ENCODE results near the gene SNX5. TPM values are rescaled to one million over a fixed set of nuclear protein-coding genes. Genes with fewer than 3 reads are reported as not detected.

The SNX5 gene
- total RNA-seq, 2 experiments from 2014 or later = 58.3 to 60.3 TPM

DNA sequence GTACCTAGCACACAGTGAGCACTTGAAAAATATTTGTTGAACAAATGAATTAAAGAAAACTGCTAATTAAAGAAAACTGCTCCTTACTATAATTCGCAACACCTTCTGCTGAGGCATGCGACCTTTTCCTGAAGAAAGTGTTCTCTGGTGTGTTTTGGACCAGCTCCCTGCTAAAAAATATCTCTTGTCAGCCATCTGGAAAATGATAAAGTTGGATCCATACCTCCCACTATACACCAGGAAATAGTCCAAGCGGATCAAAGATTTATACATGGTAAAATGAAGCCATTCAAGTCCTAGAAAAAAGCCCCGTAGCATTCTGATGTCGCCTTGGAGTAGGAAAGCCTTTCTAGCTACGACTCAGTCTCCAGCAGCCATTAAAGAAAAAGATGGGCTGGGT lies 45.8 kb upstream of the SNX5 start:
- no peaks in the 10 kb centered on the region for H3K36me3 Mint-ChIP-seq (ENCODE audit: low read depth)
- Histone ChIP-seq H3K36me3 (ENCODE audit: insufficient read depth, low read length) (no peaks in the 10 kb centered on the region), H3K9me3 (ENCODE audit: control insufficient read depth in 1 of 2, insufficient read depth in 1 of 2, low read length in 2 of 2) (no peaks in the 10 kb centered on the region), H3K27ac (ENCODE audit: low read depth in 1 of 2, low read length in 2 of 2) (no peak overlapping the region), H3K4me3 (ENCODE audit: low read length) (no peak overlapping the region), H3K4me1 (ENCODE audit: insufficient read depth, low read length) (no peaks in the 10 kb centered on the region), H3K27me3 (ENCODE audit: control insufficient read depth in 1 of 2, insufficient read depth in 2 of 2, low read length in 2 of 2) (no peaks in the 10 kb centered on the region)
- H3K4me3 Mint-ChIP-seq = no peak overlapping the region
- TF ChIP-seq, protein P1, sequence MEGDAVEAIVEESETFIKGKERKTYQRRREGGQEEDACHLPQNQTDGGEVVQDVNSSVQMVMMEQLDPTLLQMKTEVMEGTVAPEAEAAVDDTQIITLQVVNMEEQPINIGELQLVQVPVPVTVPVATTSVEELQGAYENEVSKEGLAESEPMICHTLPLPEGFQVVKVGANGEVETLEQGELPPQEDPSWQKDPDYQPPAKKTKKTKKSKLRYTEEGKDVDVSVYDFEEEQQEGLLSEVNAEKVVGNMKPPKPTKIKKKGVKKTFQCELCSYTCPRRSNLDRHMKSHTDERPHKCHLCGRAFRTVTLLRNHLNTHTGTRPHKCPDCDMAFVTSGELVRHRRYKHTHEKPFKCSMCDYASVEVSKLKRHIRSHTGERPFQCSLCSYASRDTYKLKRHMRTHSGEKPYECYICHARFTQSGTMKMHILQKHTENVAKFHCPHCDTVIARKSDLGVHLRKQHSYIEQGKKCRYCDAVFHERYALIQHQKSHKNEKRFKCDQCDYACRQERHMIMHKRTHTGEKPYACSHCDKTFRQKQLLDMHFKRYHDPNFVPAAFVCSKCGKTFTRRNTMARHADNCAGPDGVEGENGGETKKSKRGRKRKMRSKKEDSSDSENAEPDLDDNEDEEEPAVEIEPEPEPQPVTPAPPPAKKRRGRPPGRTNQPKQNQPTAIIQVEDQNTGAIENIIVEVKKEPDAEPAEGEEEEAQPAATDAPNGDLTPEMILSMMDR (IDR thresholded peaks at IDR 0.05) = no peak
- no peak for ATAC-seq (ENCODE audit: poor library complexity)
- DNase-seq = no peak
- no peak overlapping the region for H3K27ac Mint-ChIP-seq
- H3K4me1 Mint-ChIP-seq (ENCODE audit: low read depth) = no peaks in the 10 kb centered on the region
- intact Hi-C loops (cut with DNase I, micrococcal nuclease) = no loop called here
- H3K9me3 Mint-ChIP-seq = no peaks in the 10 kb centered on the region
- POLR2A ChIA-PET = no interaction called here
- CTCF ChIA-PET = no interaction called here
- peaks cover 10% of the 10 kb centered on the region for H3K27me3 Mint-ChIP-seq

DNA sequence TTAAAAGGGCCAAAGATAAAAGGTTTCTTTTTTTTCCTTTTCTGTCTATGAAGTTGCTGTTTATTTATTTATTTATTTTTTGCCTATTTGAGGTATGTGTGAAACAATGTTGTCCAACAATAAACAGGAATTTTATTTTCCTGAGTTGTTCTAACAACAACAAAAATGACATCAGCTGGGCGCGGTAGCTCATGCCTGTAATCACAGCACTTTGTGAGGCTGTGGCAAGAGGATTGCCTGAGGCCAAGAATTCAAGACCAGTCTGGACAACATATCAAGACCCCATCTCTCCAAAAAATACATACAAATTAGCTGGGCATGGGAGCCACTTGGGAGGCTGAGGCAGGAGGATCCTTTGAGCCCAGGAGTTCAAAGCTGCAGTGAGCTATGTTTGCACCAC lies 44.3 kb upstream of the SNX5 start:
- Histone ChIP-seq H3K36me3 (ENCODE audit: insufficient read depth, low read length) (no peaks in the 10 kb centered on the region), H3K4me1 (ENCODE audit: insufficient read depth, low read length) (no peaks in the 10 kb centered on the region), H3K27me3 (ENCODE audit: control insufficient read depth in 1 of 2, insufficient read depth in 2 of 2, low read length in 2 of 2) (no peaks in the 10 kb centered on the region), H3K4me3 (ENCODE audit: low read length) (no peak overlapping the region), H3K9me3 (ENCODE audit: control insufficient read depth in 1 of 2, insufficient read depth in 1 of 2, low read length in 2 of 2) (no peaks in the 10 kb centered on the region), H3K27ac (ENCODE audit: low read depth in 1 of 2, low read length in 2 of 2) (no peak overlapping the region)
- no peaks in the 10 kb centered on the region for H3K9me3 Mint-ChIP-seq
- ATAC-seq (ENCODE audit: poor library complexity) (no peak), DNase-seq (no peak)
- TF ChIP-seq, protein P1 (IDR thresholded peaks at IDR 0.05) = no peak
- peaks cover 6% of the 10 kb centered on the region for H3K27me3 Mint-ChIP-seq
- H3K27ac Mint-ChIP-seq = no peak overlapping the region
- POLR2A ChIA-PET = no interaction called here
- no peaks in the 10 kb centered on the region for H3K36me3 Mint-ChIP-seq (ENCODE audit: low read depth)
- H3K4me3 Mint-ChIP-seq = no peak overlapping the region
- CTCF ChIA-PET = no interaction called here
- H3K4me1 Mint-ChIP-seq (ENCODE audit: low read depth) = no peaks in the 10 kb centered on the region
- intact Hi-C loops (cut with DNase I, micrococcal nuclease) = no loop called here

DNA sequence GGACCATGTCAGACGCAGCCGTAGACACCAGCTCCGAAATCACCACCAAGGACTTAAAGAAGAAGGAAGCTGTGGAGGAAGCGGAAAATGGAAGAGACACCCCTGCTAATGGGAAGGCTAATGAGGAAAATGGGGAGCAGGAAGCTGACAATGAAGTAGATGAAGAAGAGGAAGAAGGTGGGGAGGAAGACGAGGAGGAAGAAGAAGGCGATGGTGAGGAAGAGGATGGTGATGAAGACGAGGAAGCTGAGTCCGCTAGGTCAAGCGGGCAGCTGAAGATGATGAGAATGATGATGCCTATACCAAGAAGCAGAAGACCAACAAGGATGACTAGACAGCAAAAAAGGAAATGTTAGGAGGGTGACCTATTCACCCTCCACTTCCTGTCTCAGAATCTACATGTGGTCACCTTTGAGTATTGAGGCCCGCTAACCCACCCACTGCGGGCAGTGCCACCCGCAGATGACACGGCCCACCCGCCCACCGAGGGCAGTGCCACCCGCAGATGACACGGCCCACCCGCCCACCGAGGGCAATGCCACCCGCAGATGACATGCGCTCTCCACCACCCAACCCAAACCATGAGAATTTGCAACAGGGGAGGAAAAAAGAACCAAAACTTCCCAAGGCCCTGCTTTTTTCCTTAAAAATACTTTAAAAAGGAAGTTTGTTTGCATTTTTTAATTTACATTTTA lies 43.5 kb upstream of the SNX5 start:
- H3K36me3 Mint-ChIP-seq (ENCODE audit: low read depth) = no peaks in the 10 kb centered on the region
- POLR2A ChIA-PET = no interaction called here

More for the DNA sequence above, 43.5 kb upstream of the SNX5 start:
- Histone ChIP-seq H3K27ac (ENCODE audit: low read depth in 1 of 2, low read length in 2 of 2) (no peak overlapping the region), H3K27me3 (ENCODE audit: control insufficient read depth in 1 of 2, insufficient read depth in 2 of 2, low read length in 2 of 2) (no peaks in the 10 kb centered on the region), H3K4me1 (ENCODE audit: insufficient read depth, low read length) (no peaks in the 10 kb centered on the region), H3K4me3 (ENCODE audit: low read length) (no peak overlapping the region), H3K9me3 (ENCODE audit: control insufficient read depth in 1 of 2, insufficient read depth in 1 of 2, low read length in 2 of 2) (no peaks in the 10 kb centered on the region), H3K36me3 (ENCODE audit: insufficient read depth, low read length) (no peaks in the 10 kb centered on the region)
- H3K4me3 Mint-ChIP-seq = no peak overlapping the region
- H3K9me3 Mint-ChIP-seq = no peaks in the 10 kb centered on the region
- CTCF ChIA-PET = no interaction called here
- no peak overlapping the region for H3K27ac Mint-ChIP-seq
- DNase-seq (no peak), ATAC-seq (ENCODE audit: poor library complexity) (no peak)
- intact Hi-C loops (cut with DNase I, micrococcal nuclease) = no loop called here
- TF ChIP-seq, protein P1 (IDR thresholded peaks at IDR 0.05) = no peak
- H3K27me3 Mint-ChIP-seq = peaks cover 6% of the 10 kb centered on the region
- H3K4me1 Mint-ChIP-seq (ENCODE audit: low read depth) = no peaks in the 10 kb centered on the region
